ENCODE measurements around the gene RAPGEF3.

The RAPGEF3 gene

DNA sequence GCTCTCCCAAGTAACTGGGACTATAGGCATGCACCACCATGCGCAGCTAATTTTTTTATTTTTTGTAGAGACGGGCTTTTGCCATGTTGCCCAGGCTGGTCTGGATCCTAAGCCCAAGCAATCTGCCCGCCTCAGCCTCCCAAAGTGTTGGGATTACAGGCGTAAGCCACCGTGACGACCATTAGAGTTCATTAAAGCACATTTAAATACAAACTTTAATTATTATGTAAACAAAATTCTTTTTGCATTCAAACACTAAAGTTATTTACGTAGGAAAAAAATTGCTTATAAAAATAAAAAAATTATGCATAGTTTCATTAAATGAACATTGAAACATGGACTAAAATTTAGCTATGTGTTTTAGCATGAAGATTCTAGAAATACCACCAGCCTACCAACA lies 60.0 kb downstream of the RAPGEF3 start:
- no peak for DNase-seq (ENCODE audit: low spot score)
- TF ChIP-seq, protein P1, sequence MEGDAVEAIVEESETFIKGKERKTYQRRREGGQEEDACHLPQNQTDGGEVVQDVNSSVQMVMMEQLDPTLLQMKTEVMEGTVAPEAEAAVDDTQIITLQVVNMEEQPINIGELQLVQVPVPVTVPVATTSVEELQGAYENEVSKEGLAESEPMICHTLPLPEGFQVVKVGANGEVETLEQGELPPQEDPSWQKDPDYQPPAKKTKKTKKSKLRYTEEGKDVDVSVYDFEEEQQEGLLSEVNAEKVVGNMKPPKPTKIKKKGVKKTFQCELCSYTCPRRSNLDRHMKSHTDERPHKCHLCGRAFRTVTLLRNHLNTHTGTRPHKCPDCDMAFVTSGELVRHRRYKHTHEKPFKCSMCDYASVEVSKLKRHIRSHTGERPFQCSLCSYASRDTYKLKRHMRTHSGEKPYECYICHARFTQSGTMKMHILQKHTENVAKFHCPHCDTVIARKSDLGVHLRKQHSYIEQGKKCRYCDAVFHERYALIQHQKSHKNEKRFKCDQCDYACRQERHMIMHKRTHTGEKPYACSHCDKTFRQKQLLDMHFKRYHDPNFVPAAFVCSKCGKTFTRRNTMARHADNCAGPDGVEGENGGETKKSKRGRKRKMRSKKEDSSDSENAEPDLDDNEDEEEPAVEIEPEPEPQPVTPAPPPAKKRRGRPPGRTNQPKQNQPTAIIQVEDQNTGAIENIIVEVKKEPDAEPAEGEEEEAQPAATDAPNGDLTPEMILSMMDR (IDR thresholded peaks at IDR 0.05; ENCODE audit: borderline replicate concordance, control extremely low read depth, extremely low read depth, insufficient read depth, missing control alignments): no peak
- in situ Hi-C loops (cut with MboI; ENCODE audit: low sequenced_read_pairs, unreplicated experiment): no loop called here

DNA sequence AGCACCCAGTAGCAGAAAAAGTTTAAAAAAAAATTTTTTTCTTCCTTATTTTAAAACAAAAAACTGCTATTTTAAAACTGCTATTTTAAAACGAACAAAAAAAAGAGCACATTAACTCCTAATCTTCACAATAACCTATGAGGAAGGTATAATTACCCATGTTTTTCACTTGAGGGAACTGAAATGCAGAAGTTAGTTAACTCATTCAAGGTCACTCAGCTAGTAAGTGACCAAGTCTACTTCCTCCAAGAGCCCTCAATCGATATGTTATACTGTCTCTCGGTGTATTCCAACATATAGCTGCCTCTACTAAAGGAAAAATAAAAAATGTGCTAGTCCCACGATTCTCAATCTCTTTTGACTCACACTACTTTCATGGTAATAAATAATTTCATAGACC lies 60.6 kb downstream of the RAPGEF3 start:
- TF ChIP-seq, protein P1 (IDR thresholded peaks at IDR 0.05; ENCODE audit: borderline replicate concordance, control extremely low read depth, extremely low read depth, insufficient read depth, missing control alignments): no peak
- no peak for DNase-seq (ENCODE audit: low spot score)
- in situ Hi-C loops (cut with MboI; ENCODE audit: low sequenced_read_pairs, unreplicated experiment): no loop called here

DNA sequence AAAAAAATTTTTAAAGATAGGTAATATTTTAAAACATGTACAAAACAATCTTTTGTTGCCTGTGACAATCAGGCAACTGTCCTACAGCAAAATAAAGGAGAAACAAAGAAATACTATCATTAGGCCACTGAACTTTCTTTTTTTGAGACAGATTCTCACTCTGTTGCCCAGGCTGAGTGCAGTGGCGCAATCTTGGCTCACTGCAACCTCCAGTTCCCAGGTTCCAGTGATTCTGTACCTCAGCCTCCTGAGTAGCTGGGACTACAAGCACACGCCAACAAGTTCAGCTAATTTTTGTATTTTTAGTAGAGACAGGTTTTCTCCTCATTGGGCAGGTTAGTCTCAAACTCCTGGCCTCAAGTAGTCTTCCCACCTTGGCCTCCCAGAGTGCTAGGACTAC lies 69.5 kb downstream of the RAPGEF3 start:
- TF ChIP-seq, protein P1 (IDR thresholded peaks at IDR 0.05; ENCODE audit: borderline replicate concordance, control extremely low read depth, extremely low read depth, insufficient read depth, missing control alignments): no peak
- in situ Hi-C loops (cut with MboI; ENCODE audit: low sequenced_read_pairs, unreplicated experiment): no loop called here
- DNase-seq (ENCODE audit: low spot score): no peak

DNA sequence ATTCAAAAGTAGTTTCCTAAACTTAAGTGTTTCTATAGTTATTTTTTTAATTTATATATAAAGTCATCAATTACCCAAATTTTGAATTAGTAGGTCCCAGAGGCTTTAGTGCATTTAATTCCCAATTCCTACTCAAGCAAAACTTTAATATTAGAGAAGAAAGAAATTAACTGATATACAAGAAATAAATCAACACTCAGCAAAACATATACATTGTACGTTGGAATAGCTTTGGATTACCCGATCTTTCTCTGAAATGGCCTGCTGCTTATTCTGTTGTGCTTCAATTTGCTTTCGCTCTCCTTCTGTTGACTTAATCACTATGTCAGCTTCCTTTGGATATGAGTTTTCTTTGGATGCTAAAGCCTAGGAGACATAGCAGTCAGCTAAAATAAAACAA lies 71.0 kb downstream of the RAPGEF3 start:
- DNase-seq (ENCODE audit: low spot score): no peak
- in situ Hi-C loops (cut with MboI; ENCODE audit: low sequenced_read_pairs, unreplicated experiment): no loop called here
- TF ChIP-seq, protein P1 (IDR thresholded peaks at IDR 0.05; ENCODE audit: borderline replicate concordance, control extremely low read depth, extremely low read depth, insufficient read depth, missing control alignments): no peak

DNA sequence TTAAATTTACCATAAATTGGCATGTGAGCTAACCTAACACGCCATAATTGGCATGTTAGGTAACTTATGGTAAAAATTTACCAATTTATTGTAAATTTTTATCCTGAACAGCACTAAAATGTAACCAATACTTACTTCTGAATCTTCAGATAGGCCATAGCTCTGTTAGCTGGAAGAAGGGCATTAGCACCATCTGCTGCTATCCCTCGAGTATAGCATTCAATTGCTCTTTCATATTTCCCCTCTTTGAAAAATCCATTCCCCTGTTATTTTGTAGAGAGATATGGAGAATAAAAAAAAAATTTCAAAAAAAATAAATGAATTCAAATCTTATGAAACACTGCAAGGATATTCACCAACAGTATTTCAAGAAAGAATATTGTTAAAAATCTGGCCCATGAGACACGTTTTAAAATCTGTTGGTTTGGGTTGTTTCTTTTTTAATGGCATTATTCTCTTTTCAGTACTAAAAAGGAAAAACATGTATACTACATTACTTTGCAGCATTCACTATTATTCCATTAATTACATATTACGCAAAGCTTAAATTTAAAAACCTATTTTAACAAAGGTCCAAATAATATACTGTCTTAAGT lies 71.9 kb downstream of the RAPGEF3 start:
- in situ Hi-C loops (cut with MboI; ENCODE audit: low sequenced_read_pairs, unreplicated experiment): no loop called here
- DNase-seq (ENCODE audit: low spot score): peak; percentile 46
- TF ChIP-seq, protein P1 (IDR thresholded peaks at IDR 0.05; ENCODE audit: borderline replicate concordance, control extremely low read depth, extremely low read depth, insufficient read depth, missing control alignments): peak; percentile 47
